Measurements from ENCODE around the gene IFNAR1. TPM values are rescaled to one million over a fixed set of nuclear protein-coding genes. Genes with fewer than 3 reads are reported as not detected.

IFNAR1 gene
- total RNA-seq, 1 donor from 2014 or later, result 24.4 TPM

- Histone ChIP-seq H3K27ac (replicated peaks) (no peak overlapping the region), H3K4me1 (no peaks in the 10 kb centered on the region), H3K36me3 (no peaks in the 10 kb centered on the region), H3K4me3 (no peak overlapping the region), H3K27me3 (ENCODE audit: low read depth) (no peaks in the 10 kb centered on the region), H3K9me3 (replicated peaks) (no peaks in the 10 kb centered on the region)
- intact Hi-C loops (cut with micrococcal nuclease), result no loop called here
- DNase-seq, result no peak
- TF ChIP-seq CTCF (IDR thresholded peaks at IDR 0.05; ENCODE audit: borderline replicate concordance), result no peak
These were observed 65.7 kb downstream of the IFNAR1 start for GRCh38 chr21:33390479-33390878.

- Histone ChIP-seq H3K27me3 (ENCODE audit: low read depth) (no peaks in the 10 kb centered on the region), H3K4me3 (no peak overlapping the region), H3K27ac (replicated peaks) (no peak overlapping the region), H3K36me3 (no peaks in the 10 kb centered on the region), H3K9me3 (replicated peaks) (no peaks in the 10 kb centered on the region), H3K4me1 (peaks cover 8% of the 10 kb centered on the region)
- DNase-seq, result no peak
- intact Hi-C loops (cut with micrococcal nuclease), result no loop called here
- no peak for TF ChIP-seq CTCF (IDR thresholded peaks at IDR 0.05; ENCODE audit: borderline replicate concordance)
These were observed 66.9 kb downstream of the IFNAR1 start for GRCh38 chr21:33391656-33392055.

GRCh38 chr21:33392284-33392985 lies 67.7 kb downstream of the IFNAR1 start:
- no peak for DNase-seq
- intact Hi-C loops (cut with micrococcal nuclease), result no loop called here
- H3K4me1 ChIP-seq, result peaks cover 9% of the 10 kb centered on the region
- H3K9me3 ChIP-seq (replicated peaks), result no peaks in the 10 kb centered on the region
- no peaks in the 10 kb centered on the region for H3K36me3 ChIP-seq
- no peak overlapping the region for H3K4me3 ChIP-seq
- H3K27ac ChIP-seq (replicated peaks), result no peak overlapping the region
- no peak for TF ChIP-seq CTCF (IDR thresholded peaks at IDR 0.05; ENCODE audit: borderline replicate concordance)
- no peaks in the 10 kb centered on the region for H3K27me3 ChIP-seq (ENCODE audit: low read depth)

- Histone ChIP-seq H3K27ac (replicated peaks) (peak overlapping the region; percentile 27), H3K27me3 (ENCODE audit: low read depth) (no peaks in the 10 kb centered on the region), H3K9me3 (replicated peaks) (no peaks in the 10 kb centered on the region), H3K36me3 (no peaks in the 10 kb centered on the region), H3K4me1 (peaks cover 9% of the 10 kb centered on the region), H3K4me3 (no peak overlapping the region)
- no peak for TF ChIP-seq CTCF (IDR thresholded peaks at IDR 0.05; ENCODE audit: borderline replicate concordance)
- intact Hi-C loops (cut with micrococcal nuclease), result no loop called here
- no peak for DNase-seq
These were observed 68.6 kb downstream of the IFNAR1 start for GRCh38 chr21:33393348-33393747.

GRCh38 chr21:33394260-33394659 lies 69.5 kb downstream of the IFNAR1 start:
- H3K4me1 ChIP-seq, result peaks cover 9% of the 10 kb centered on the region
- no peak overlapping the region for H3K27ac ChIP-seq (replicated peaks)
- no peak for TF ChIP-seq CTCF (IDR thresholded peaks at IDR 0.05; ENCODE audit: borderline replicate concordance)
- H3K9me3 ChIP-seq (replicated peaks), result no peaks in the 10 kb centered on the region
- no peaks in the 10 kb centered on the region for H3K36me3 ChIP-seq
- no peaks in the 10 kb centered on the region for H3K27me3 ChIP-seq (ENCODE audit: low read depth)
- intact Hi-C loops (cut with micrococcal nuclease), result no loop called here
- no peak overlapping the region for H3K4me3 ChIP-seq
- no peak for DNase-seq
